ENCODE measurements around the gene SRR. TPM values are rescaled to one million over a fixed set of nuclear protein-coding genes. Genes with fewer than 3 reads are reported as not detected.

SRR gene
- total and polyA plus RNA-seq, 10 of the 15 experiments (the other 5 are each of a cell fraction or from before 2014, with no cell fraction given): 11.7 to 33.9 (median 20.2) TPM

- TF ChIP-seq RUNX3 (IDR thresholded peaks at IDR 0.05; ENCODE audit: low read length) (peak; percentile 71), ZNF384 (IDR thresholded peaks at IDR 0.05; ENCODE audit: borderline replicate concordance, low read depth, low read length) (no peak), CREM (IDR thresholded peaks at IDR 0.05; ENCODE audit: low read depth) (peak; percentile 59; the same call in 1 of the 2 replicates)
Measured at GRCh38 chr17:2289878-2290478, 13.8 kb upstream of the SRR start (continued).

GRCh38 chr17:2292100-2292499 is 11.7 kb upstream of the SRR start:
- H3K4me3 ChIP-seq: no peak overlapping the region
- peaks cover 6% of the 10 kb centered on the region for H3K79me2 ChIP-seq (ENCODE audit: control insufficient read depth, insufficient read depth, low read length)
- H4K20me1 ChIP-seq (ENCODE audit: control insufficient read depth, insufficient read depth): no peaks in the 10 kb centered on the region
- TF ChIP-seq KLF5 (IDR thresholded peaks at IDR 0.05; ENCODE audit: partially characterized antibody): no peak
- TF ChIP-seq SIN3A (IDR thresholded peaks at IDR 0.05; ENCODE audit: low read depth, low read length): no peak
- no peak for TF ChIP-seq ATF2 (IDR thresholded peaks at IDR 0.05; ENCODE audit: low read length)
- TF ChIP-seq CHD1 (IDR thresholded peaks at IDR 0.05; ENCODE audit: low read depth, low read length): no peak
- TF ChIP-seq TAF1 (IDR thresholded peaks at IDR 0.05; ENCODE audit: borderline replicate concordance, low read depth, low read length): no peak
- no peak for TF ChIP-seq TBL1XR1 (IDR thresholded peaks at IDR 0.05; ENCODE audit: low read depth, low read length)
- TF ChIP-seq RAD21 (IDR thresholded peaks at IDR 0.05; ENCODE audit: insufficient read depth, low read depth, low read length): no peak
- TF ChIP-seq MTA3 (IDR thresholded peaks at IDR 0.05; ENCODE audit: borderline replicate concordance, low read length): no peak
- no peak for TF ChIP-seq BMI1 (IDR thresholded peaks at IDR 0.05; ENCODE audit: borderline replicate concordance)
- no peak for TF ChIP-seq ZNF24 (IDR thresholded peaks at IDR 0.05)
- intact Hi-C loops (cut with micrococcal nuclease; ENCODE audit: unreplicated experiment) (no loop called here), in situ Hi-C loops (cut with MboI) (no loop called here)
- FAIRE-seq (no peak), ATAC-seq (no peak), DNase-seq (ENCODE audit: low read depth, low spot score) (no peak)
- H3K4me2 ChIP-seq (ENCODE audit: control insufficient read depth, insufficient read depth): no peak overlapping the region
- H2AFZ ChIP-seq (ENCODE audit: control insufficient read depth, low read depth, low read length): no peak overlapping the region
- no TSS peak for BruUV-seq (replicated peaks)
- ChIA-PET POLR2A (interaction anchor here (0.6 to 1.0 kb wide), 2 partner anchors 34 to 123 kb away, joined by 3 to 5 read pairs; no protein-coding TSS in a partner anchor), SMC1A (ENCODE audit: uncharacterized antibody, unreplicated experiment) (interaction anchor here (1.0 to 1.1 kb wide), 4 partner anchors 9 to 44 kb away, joined by 3 read pairs; partner anchors contain the start of gene TSR1), CTCF (no interaction called here), RAD21 (ENCODE audit: unreplicated experiment) (no interaction called here)
- no peaks in the 10 kb centered on the region; the same call in 1 of the 3 replicates for H3K9me3 ChIP-seq (replicated peaks; ENCODE audit: control insufficient read depth, insufficient read depth, low read length)
- H3K27me3 ChIP-seq (replicated peaks in 1 of 2; ENCODE audit: control insufficient read depth in 2 of 2, insufficient read depth in 2 of 2, low read length in 1 of 2): no peaks in the 10 kb centered on the region
- peaks cover 4 to 23% of the 10 kb centered on the region in 2 experiments for H3K36me3 ChIP-seq (ENCODE audit: control insufficient read depth in 2 of 2, insufficient read depth in 2 of 2, low read length in 1 of 2)
- no peak overlapping the region for H3K27ac ChIP-seq (ENCODE audit: control insufficient read depth, insufficient read depth)
- H3K4me1 ChIP-seq (ENCODE audit: control insufficient read depth, insufficient read depth, low read length): peaks cover 19% of the 10 kb centered on the region
- 83% methylated on average over 2 of the region's 2 CpGs for WGBS (ENCODE audit: insufficient coverage, insufficient replicate concordance, low lambda C conversion rate, missing lambda C conversion rate)
- H3K9ac ChIP-seq (ENCODE audit: control insufficient read depth, insufficient read depth, low read length): no peak overlapping the region
